Right forelimb (tissue), 1 donor: ENCODE results near the gene TOX2.
A peak's percentile ranks its signal among the peaks of the same experiment; 100 is the strongest.

Experiments used
- DNase-seq: peaks from one replicate; pipeline ENCODE4 v3.0.0-alpha.2; 2018

The TOX2 gene

GRCh38 chr20:43914311-43915210, at the start of gene TOX2:
Gene TOX2, plus strand, starts transcription at chr20:43914852. Its CDS starts 40 bp downstream, at chr20:43914892.
- DNase-seq = peak; percentile 45

- DNase-seq = no peak
These were observed 46.6 kb upstream of the TOX2 start for GRCh38 chr20:43868091-43868490.

GRCh38 chr20:43870484-43870883, 44.2 kb upstream of the TOX2 start:
- DNase-seq = no peak

DNA sequence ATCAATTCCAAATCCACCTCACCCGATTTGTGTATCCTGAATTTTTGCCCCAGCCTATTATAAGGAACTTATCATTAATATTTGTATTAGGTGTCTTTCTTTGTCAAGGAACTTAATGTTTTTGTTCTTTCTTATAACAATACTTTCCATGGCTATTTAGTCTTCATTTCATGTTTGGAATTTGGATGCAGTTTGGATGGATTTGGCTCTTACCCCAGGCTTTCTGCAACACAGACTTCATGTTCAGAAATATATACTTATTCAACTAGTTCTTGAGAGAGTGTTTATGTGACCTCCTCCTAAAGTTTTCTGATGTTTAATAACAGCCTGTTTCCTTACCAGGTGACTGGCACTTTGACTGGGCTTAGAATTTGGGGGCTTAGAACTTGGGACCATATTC, 35.9 kb upstream of the TOX2 start:
- DNase-seq = no peak

DNA sequence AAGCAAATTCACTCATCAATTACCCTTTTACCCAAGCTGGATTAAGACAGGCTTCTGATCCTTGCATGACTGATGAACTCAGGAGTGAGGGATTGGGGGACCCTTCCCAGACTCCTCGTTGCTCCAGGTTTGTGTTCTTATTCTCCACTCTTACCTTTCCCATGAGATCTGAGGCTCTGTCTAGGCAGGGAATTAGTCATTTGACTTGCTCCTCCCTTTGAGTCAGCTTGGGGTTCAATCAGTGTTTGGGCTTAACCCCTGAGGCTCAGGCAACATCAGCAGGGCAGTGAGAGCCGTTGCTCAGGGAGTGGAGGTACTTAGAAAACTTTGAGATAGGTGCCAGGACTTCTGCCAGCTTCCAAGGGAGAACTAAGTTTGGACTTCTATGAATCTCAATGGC, 20.7 kb upstream of the TOX2 start:
- peak; percentile 17 for DNase-seq

DNA sequence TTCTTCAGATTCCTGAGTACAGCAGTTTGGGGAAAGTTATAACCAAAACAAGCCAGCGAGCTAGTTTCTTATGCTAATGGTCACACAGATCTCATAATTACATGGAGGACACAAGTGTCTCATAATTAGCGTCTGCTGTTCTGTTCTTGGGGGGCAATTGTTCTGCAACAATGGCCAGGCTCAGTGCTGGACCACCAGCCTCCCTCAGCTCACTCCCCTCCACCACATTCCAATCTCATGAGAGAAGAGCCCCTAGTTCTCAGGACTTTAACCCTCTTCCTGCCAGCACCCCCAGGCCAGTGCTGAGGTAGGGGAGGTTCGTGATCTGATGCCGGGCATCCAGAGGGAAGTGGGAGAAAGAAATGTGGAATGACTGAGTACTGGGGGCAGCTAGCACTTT, 20.2 kb upstream of the TOX2 start:
- DNase-seq = no peak

GRCh38 chr20:43895235-43895634, 19.4 kb upstream of the TOX2 start:
- no peak for DNase-seq

DNA sequence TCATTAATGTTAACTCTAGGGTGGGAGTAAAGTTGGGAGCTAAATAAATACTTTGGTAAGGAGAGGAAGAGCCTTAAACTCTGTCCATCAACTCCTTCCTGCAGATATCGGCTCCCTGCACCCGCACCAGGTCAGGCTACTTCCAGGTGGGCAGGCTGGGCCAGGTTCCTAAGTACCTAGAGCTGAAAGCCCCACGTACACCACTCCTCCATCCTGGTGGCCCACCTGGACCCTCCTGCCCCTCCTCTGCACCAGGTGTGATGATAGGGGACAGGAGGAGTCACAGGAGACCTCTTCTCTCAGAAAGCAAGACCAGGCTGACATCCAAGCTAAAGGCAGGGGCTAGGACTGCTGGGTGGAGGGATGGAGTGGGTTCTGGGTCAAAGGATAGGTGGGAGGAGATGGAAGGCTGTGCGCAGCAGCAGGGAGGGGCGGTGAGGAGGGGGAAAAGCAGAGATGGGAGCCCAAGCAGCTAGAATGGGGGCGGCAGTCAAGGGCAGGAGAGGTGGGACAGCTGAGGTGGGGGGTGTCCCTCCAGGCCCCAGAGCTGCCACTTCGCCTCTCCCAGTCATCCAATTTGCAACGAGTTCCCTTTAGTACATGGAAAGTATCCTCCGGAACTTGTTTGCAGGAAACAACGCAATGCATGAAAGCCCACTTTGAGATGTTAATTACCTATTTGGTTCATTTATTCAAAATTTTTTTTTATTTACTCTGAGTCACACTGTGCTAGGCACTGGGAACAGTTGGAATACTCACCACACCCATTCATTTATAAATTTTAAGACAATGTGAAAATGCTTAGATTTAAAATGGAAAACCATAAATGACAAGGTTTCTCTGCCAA, 15.2 kb upstream of the TOX2 start:
- peak; percentile 42 for DNase-seq

- DNase-seq = peak; percentile 40
These were observed 14.6 kb upstream of the TOX2 start for GRCh38 chr20:43900121-43900466.

- peak; percentile 75 for DNase-seq
These were observed 14.2 kb upstream of the TOX2 start for GRCh38 chr20:43900496-43900895.

DNA sequence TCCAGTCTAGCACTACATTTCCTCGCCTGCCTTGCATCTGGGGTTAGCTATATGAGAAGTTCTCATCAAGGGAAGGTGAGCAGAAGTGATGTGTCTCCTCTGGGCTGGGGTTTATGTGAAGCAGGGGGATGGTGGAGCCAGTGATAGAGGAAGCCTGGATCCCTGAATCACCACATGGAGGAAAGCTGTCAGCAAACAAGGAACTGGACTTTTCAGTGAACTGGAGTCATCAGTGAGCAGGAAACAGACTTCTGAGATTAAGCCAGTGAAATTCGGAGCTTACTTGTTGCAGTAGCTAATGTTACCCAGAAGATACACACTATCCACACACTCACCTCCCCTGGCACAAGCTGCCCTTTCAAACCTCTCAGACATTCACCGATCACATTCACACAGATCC, 13.4 kb upstream of the TOX2 start:
- DNase-seq = peak; percentile 29

- DNase-seq = no peak
These were observed 10.5 kb upstream of the TOX2 start for GRCh38 chr20:43903953-43904826.

DNA sequence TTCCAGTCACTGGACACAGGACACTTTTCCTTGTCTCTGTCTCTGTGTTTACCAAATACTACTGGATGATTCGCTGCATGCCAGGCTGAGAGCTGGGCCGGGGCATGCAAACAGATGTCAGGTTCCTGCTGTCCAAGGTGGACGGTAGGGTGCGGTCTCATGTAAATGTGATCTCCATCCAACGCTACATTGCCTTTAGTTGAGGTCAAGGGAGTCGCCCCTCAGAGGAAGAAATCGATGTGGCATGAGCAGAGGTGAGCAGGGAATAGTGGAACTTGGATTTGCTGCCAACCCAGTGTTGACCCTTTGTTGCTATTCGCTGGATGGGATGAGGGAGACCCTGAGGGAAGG, 9.8 kb upstream of the TOX2 start:
- no peak for DNase-seq

DNA sequence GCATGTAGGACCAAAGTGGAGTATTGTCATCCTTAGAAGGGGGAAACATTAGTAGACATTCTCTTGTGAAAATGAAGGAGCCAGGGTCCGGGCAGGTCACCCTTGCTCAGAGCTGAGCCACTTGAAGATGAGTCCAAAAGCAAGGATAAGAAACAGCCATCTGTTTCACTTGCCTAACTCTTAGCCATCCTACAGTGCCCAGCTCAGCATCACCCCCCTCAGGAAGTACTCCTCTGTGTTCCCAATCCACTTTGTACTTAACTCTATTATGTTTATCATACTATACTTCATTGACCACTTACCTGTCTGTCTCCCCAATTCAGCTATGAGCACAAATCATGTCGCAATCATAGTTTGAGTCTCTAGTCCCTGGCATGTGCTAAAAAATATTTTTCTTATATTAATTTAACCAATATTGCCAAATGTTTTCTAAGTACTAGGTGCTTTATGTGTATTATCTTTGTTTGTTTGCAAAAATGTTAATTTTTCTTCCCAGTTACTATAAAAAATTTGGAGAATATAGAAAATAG, 8.1 kb upstream of the TOX2 start:
- DNase-seq = no peak

DNA sequence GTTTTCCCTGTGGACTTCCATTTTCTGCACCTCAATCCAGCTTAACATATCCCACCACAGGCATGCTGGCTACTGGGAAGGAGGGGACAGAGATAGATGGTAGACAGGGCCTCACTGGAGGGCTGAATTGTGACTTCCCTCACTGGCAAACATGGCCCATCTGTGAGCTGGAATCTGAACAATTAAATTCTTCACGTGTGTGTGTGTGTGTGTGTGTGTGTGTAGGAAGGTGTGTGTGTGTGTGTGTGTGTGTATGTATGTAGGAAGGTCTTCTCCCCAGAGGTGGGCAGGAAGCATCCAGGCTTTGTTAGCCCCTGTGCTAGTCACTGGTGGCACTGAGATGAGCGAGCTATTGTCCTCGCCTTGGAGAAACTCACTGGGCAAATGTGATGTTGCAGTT, 5.4 kb upstream of the TOX2 start:
- DNase-seq = no peak

DNA sequence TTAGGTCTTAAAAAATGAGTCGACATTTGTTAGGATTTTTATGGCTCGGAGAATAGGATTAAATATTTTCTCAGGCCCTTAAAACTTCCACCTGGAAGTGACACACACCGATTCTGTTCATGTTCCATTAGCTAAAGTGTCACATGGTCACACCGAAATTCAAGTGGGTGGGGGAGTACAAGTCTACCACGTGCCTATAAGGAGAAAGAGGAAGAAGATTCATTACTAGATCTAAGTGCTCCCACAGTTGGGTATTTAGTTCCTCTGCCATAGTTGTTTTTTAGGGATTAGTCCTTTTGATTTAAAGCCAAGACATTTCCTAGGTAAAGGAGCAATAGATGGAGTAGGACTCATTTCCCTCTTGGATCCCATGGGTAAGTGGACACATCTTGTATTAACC, 4.9 kb upstream of the TOX2 start:
- DNase-seq = no peak

- no peak for DNase-seq
These were observed 4.1 kb upstream of the TOX2 start for GRCh38 chr20:43910564-43910963.

- DNase-seq = no peak
These were observed 3.6 kb upstream of the TOX2 start for GRCh38 chr20:43911066-43911465.

DNA sequence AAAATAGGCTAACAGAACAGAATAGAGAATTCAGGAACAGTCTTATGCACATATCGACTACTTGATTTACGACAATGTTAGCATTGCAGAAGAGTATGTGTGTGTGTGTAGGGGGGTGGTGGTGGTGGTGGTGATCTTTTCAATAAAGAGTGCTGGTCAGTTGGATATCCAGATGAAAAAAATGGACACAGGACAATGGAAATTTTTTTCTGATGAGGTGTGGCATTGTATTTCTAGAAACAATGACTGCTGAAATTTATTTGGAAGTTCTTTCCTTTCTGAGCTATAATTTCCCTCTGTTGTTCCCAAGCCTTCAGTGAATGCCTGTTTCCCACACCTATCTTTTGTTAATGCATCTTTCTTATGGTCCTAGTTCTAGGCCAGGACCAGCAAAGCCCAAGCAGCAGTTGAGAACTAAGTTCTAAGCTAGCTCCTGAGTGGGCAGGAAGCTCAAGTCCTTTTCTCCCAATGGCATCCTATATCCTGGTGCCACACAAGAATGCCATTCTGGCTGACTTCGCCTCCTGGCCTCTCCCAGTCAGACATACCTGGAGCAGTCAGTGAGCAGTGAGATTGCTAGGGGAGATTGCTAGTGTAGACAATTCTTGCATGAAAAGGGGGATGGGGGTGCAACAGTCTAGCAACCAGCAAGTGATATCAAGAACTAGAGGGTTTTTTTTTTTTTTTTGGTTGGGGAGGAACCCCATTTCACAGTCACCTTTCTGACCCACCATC, 1.2 kb upstream of the TOX2 start:
- peak; percentile 26 for DNase-seq

GRCh38 chr20:43915211-43916072, 790 bp downstream of the TOX2 start:
- DNase-seq = peak; percentile 43
